WERI-Rb-1 (cell line): Measurements from ENCODE around the gene CCDC57.

Experiments
- DNase-seq: peaks from one replicate; pipeline ENCODE4 v3.0.0-alpha.2; 2020
- H3K27ac ChIP-seq: fragments of 250-450 bp; sonication (Bioruptor Pico); 2 replicates; pipeline ENCODE4 v1.5.1; 2020; ENCODE audit warnings: mild to moderate bottlenecking, moderate library complexity
- H3K27me3 ChIP-seq: fragments of 250-450 bp; sonication (Bioruptor Pico); 2 replicates; pipeline ENCODE4 v1.5.1; 2021; ENCODE audit warnings: mild to moderate bottlenecking, low read depth, moderate library complexity; ENCODE audit not compliant: insufficient read depth, severe bottlenecking
- H3K36me3 ChIP-seq: fragments of 250-450 bp; sonication (Bioruptor Pico); 2 replicates; pipeline ENCODE4 v1.5.1; 2020; ENCODE audit warnings: mild to moderate bottlenecking, moderate library complexity
- H3K4me3 ChIP-seq: 2 replicates; pipeline ENCODE4 v1.5.1; 2011; ENCODE audit warnings: low read depth, mild to moderate bottlenecking, control low read depth, low read length
- H3K9me3 ChIP-seq: fragments of 250-450 bp; sonication (Bioruptor Pico); 2 replicates; pipeline ENCODE4 v1.5.1; 2021; ENCODE audit warnings: mild to moderate bottlenecking, moderate library complexity; ENCODE audit not compliant: severe bottlenecking
- TF ChIP-seq, protein P1 (sequence below): IDR thresholded peaks from 2 replicates; pipeline ENCODE4 v1.5.1; 2011; ENCODE audit warnings: low read depth, mild to moderate bottlenecking, control low read depth, inconsistent platforms, low read length

Gene CCDC57

DNA sequence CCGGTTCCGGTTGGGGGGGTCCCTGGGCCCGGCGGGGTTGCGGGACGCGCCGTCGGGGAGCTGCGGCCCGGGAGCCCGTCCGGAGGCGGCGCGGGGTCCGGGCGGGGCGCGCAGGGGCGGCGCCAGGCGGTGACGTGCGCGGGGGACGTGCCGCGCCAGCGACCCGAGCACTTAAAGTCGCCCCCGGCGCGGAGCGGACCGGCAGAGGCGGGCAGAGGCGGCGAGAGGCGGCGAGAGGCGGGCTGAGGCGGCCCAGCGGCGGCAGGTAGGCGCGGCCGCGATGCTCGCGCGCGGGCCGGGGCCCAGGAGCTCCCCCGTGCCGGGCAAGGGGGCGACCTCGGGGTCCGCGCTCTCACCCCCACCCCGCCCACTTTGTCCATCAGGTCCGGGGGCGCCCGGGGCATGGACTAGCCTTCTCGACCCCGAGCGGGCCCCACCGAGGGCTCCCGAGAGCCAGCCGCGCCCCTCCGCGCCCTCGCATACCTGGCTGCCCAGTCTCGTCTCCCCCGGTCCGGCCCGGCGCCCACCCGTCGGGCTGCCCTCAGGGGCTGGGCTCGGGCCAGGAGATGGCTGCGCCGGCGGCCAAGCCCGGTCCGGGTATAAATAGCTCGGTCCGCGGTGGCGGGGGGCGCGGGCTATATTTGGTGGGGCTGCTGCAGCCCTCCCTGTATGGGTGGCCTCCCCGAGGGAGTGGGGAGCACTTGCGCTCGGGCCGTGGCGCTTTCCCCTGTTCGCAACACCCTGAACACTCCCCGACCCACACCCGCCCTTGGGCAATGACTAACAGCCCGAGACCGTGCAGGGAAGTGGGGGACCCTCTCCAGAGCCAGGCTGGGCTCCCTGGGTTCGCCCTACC lies 16.4 kb upstream of the CCDC57 start, which contains the start of gene SLC16A3:
SLC16A3 (plus strand) TSS at position 201 of the 856 bp plus-strand sequence. CDS start 6,967 bp downstream, outside the sequence.
- H3K27me3 ChIP-seq = no peaks in the 10 kb centered on the region
- peaks cover 6% of the 10 kb centered on the region for H3K9me3 ChIP-seq
- no peak within 1 kb of the TSS for H3K27ac ChIP-seq
- H3K4me3 ChIP-seq = no peak within 1 kb of the TSS
- DNase-seq = no peak
- TF ChIP-seq, protein P1, sequence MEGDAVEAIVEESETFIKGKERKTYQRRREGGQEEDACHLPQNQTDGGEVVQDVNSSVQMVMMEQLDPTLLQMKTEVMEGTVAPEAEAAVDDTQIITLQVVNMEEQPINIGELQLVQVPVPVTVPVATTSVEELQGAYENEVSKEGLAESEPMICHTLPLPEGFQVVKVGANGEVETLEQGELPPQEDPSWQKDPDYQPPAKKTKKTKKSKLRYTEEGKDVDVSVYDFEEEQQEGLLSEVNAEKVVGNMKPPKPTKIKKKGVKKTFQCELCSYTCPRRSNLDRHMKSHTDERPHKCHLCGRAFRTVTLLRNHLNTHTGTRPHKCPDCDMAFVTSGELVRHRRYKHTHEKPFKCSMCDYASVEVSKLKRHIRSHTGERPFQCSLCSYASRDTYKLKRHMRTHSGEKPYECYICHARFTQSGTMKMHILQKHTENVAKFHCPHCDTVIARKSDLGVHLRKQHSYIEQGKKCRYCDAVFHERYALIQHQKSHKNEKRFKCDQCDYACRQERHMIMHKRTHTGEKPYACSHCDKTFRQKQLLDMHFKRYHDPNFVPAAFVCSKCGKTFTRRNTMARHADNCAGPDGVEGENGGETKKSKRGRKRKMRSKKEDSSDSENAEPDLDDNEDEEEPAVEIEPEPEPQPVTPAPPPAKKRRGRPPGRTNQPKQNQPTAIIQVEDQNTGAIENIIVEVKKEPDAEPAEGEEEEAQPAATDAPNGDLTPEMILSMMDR = no peak
- H3K36me3 ChIP-seq = no peaks in the 10 kb centered on the region; the same call in 1 of the 2 replicates

DNA sequence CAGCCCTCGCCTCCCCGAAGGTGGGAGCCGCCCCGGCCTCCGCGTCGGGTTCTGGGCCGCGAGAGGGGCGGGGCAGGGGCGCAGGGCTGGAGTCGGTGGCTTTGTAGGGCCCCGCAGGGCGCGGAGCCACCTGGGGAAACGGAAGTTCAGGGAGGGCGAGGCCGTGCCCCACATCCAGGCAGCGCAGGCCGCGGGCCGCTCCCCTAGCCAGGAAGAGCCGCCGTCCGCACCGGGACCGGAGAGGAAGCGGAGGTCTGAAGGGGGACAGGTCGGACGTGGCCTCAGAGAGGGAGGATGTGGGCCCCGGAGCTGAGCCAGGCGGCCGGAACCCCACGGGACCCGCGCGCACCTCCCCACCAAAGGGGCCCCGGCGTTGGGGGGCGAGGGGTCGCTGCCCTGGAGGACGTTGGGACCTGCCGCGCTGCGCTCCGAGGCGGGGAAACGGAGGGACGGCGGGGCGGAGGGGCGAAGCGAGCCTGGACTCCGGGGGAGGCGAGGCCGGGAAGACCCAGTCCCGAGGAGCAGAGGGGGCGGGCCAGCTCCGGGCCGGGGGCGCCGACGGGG lies 15.7 kb upstream of the CCDC57 start:
- Histone ChIP-seq H3K27ac (no peak overlapping the region), H3K27me3 (no peaks in the 10 kb centered on the region), H3K9me3 (peaks cover 6% of the 10 kb centered on the region), H3K4me3 (no peak overlapping the region), H3K36me3 (no peaks in the 10 kb centered on the region; the same call in 1 of the 2 replicates)
- TF ChIP-seq, protein P1 = no peak
- no peak for DNase-seq

DNA sequence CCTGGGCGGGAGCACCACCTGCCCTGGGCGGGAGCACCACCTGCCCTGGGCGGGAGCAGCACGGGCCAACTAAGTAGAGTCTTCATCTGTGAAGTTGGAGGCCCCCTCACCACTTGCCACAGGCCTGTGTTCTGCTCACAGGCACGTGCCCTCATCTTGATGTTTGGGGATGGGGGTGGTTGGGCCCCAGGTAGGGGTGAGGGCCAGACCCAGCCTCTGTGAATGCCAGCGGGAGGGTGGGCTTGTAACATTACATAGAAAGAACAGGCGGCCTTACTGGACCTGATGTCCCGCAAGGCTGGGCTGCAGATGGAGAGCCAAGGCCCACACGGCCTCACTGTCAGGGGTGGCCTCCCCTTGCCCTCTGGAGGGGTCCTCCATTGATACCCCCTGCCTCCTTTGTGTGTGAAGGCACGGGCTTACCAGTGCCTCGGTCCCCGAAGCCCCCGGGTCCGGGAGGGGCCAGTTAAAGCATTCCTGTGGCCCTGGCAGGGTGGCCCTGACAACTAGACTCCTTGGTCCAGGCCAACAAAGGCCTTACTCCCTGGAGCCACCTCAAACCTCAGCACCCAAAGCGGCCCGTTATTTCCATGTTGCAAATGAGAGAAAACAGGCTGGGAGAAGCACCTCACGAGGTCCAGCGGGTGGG lies 15.1 kb upstream of the CCDC57 start:
- Histone ChIP-seq H3K9me3 (peaks cover 6% of the 10 kb centered on the region), H3K36me3 (no peaks in the 10 kb centered on the region), H3K4me3 (no peak overlapping the region), H3K27me3 (no peaks in the 10 kb centered on the region), H3K27ac (no peak overlapping the region)
- no peak for DNase-seq
- TF ChIP-seq, protein P1 = no peak

DNA sequence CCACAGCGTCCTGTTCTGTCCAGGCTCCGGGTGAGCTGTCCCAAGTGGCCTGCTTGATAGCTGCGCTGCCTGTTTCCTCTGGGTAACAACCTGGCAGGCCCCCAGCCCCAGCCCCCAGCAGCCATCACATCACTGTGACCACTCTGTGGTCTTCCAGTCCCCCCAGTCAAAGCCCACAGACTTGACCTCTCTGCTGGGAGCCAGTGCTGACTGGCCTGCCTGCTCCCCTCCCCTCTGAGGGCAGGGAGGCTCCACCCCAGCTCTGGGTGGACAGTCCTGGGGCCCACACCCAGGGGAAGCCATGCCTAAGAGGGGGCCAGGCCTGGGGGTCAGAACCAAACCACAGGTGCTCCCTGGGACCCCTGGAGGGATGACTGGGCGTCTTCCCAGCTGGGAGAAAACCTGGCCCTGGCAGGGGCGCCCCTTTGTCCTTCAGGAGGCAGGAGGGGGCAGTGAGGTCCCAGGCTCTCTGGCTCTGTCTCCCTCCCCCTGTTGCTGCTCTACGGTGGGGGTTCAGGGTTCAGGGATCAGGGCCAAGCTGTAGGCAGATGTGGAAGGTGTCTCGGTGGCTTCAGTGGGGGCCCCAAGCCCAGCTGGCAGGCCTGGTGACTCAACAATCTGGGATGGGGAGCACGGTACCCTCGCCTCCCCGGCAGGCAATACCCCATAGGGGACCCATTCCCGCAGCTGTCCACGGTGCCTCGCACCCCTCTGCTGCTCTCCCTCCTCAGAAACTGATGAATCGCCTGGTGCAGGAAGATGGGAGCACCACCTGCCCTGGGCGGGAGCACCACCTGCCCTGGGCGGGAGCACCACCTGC lies 14.4 kb upstream of the CCDC57 start:
- TF ChIP-seq, protein P1 = no peak
- no peak overlapping the region for H3K27ac ChIP-seq

DNA sequence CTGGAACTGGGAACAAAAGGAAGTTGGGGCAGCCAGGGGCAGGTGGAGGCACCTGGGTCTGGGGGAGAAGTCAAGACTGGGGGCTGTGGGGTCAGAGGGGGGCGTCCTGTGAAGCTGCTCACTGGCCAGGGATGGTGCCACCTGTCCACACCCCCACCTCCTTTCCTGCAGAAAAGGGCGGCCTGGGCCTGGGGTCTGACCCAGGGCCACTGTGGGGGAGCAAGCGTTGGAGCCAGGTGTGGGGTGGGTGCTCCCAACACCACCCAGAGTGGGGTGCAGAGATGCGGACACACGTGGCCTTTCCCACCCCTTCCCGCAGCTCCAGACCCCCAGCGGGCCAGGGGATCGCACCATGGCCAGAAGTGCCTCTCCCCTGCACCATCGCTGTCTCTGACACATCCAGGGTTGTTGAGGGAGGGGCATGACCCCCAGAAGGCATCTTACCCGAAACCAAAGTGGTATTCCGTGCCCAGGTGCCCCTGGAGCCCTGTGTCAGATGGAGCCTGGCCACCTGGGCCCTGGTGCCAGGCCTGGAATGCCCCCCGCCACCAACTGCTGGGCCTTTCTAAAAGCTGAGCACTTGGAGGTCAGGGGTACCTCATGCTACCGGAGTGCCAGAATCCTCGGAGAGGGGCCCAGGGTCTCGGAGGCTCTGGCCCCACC lies 13.6 kb upstream of the CCDC57 start:
- Histone ChIP-seq H3K27ac (no peak overlapping the region), H3K9me3 (peaks cover 6% of the 10 kb centered on the region), H3K4me3 (no peak overlapping the region), H3K27me3 (no peaks in the 10 kb centered on the region), H3K36me3 (no peaks in the 10 kb centered on the region)
- DNase-seq = no peak
- TF ChIP-seq, protein P1 = no peak

More for the DNA sequence above, 14.4 kb upstream of the CCDC57 start:
- Histone ChIP-seq H3K27me3 (no peaks in the 10 kb centered on the region), H3K36me3 (no peaks in the 10 kb centered on the region), H3K4me3 (no peak overlapping the region), H3K9me3 (peaks cover 6% of the 10 kb centered on the region)
- DNase-seq = no peak
